Thyroid gland (tissue), 4 donors: ENCODE measurements around the gene UBA6.

Source experiments
- CTCF ChIP-seq, 6 experiments: fragments of 200-600 bp in 3 of 6; fragments of 450-650 bp in 3 of 6; sonication (generic) in 3 of 6; IDR thresholded peaks; one replicate each; pipeline ENCODE4 v1.5.1; 2016 to 2019; ENCODE audit warnings: antibody characterized with exemption in 6 of 6, mild to moderate bottlenecking in 2 of 6, inconsistent platforms in 1 of 6, moderate library complexity in 1 of 6
- POLR2A ChIP-seq, 2 donors: fragments of 450-650 bp; IDR thresholded peaks; one replicate each; pipeline ENCODE4 v1.6.1; 2017; ENCODE audit warnings: antibody characterized with exemption in 2 of 2, mild to moderate bottlenecking in 2 of 2, moderate library complexity in 1 of 2

GRCh38 chr4:67750691-67751090, 49.7 kb upstream of the UBA6 start:
- no peak for TF ChIP-seq CTCF (IDR thresholded peaks at IDR 0.05)
- TF ChIP-seq POLR2A (IDR thresholded peaks at IDR 0.05), result no peak
